SW480 (cell line): Measurements from ENCODE around the gene PIM3.
"Not testable (repeated sequence)": the region's sequence is repeated elsewhere in the genome, so short reads cannot be mapped to it uniquely, and the experiment has no call there.

Experiments used
- DNase-seq: peaks from one replicate; pipeline ENCODE4 v3.0.0-alpha.2; 2016; ENCODE audit warnings: low spot score

PIM3 gene

DNA sequence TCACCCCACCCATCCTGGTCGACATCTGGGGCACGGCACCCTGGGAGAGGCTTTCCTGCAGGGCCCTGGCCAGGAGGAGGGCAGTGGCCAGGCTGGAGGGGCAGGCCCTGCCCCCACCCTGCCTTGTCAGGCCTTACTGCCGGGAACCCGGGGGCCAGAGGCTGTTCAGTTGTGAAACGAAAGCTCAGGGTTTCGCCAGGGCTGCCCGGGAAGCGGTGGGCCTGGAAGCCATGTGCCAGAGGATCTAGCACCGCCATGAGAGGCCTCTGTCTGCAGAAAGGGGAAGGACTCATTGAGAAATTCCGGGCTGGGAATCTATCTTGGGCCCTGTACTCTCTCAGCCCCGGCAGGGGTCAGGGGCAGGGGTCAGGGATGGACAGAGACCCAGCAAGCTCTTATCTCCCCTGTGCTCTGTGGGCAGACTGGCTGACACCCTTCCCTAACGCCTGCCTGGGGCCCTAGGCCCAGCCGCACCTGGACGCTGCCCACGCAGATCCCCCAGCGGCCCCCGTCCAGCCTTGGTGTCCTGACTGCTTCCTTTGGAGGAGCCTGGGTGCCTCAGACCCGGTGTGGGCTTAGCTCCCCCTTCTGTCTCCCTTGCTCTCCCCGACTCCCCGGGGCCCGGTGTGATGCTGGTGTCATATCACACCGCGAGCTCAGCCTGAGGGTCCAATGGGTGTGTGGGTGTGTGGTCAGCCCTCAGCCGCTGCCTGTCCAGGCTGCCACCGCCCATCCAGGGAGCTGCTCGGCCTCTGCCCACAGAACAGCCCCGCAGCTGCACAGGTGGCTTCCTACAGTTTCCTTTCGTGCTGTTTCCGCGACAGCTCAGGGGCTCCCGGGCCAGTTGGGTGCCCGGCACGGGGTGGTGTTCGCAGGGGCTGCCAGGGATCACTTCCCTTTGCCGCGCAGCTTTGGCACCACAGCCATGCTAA, 6.5 kb downstream of the PIM3 start:
- peak; percentile 59 for DNase-seq

DNA sequence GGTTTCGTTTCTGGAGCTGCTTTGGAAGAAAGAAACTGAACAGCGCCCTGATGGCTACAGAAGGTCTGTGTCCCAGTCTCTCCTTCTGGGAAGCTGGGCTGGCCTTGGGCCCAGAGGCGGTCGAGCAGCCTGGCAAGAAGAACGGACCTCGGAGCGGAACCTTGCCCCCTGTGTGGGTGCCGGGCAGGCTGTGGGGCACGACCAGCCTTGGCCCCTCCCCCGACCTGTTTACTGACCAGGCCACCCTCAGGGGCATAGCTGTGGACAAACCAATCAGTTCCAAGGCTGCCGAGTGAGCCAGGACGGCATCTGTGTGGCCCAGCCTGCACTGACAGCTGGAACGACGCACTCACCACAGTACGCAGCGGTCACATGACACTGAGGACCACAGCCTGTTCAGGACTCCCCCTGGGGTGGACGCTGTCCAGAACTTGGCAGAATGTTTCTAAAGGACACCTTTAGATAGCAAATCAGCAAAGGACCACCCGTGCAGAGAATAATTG, 7.2 kb downstream of the PIM3 start:
- DNase-seq = no peak

DNA sequence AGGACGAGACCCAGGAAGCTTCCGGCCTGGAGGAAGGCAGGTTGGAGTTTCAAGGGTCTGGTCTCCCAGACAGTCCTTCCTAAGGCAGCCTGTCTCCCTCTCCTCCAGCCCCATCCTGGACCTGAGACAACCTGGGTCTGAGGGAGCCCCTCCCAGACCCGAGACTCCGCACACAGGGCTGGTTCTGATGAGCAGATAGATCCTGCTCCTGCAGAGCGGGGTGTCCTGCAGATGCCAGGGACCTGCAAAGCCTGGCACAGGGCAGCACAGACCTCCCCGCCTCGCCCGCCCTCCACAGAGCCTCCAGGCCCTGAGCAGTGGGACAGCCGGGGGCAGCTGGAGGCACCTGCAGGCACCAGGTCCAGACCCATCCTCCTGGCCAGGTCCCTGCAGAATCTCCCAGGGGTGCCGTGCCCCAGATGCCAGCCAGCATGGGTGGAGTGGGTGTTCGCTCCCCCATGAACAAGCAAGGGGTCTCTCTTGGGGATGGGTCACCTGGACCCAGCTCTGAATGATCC, 7.8 kb downstream of the PIM3 start:
- no peak for DNase-seq

DNA sequence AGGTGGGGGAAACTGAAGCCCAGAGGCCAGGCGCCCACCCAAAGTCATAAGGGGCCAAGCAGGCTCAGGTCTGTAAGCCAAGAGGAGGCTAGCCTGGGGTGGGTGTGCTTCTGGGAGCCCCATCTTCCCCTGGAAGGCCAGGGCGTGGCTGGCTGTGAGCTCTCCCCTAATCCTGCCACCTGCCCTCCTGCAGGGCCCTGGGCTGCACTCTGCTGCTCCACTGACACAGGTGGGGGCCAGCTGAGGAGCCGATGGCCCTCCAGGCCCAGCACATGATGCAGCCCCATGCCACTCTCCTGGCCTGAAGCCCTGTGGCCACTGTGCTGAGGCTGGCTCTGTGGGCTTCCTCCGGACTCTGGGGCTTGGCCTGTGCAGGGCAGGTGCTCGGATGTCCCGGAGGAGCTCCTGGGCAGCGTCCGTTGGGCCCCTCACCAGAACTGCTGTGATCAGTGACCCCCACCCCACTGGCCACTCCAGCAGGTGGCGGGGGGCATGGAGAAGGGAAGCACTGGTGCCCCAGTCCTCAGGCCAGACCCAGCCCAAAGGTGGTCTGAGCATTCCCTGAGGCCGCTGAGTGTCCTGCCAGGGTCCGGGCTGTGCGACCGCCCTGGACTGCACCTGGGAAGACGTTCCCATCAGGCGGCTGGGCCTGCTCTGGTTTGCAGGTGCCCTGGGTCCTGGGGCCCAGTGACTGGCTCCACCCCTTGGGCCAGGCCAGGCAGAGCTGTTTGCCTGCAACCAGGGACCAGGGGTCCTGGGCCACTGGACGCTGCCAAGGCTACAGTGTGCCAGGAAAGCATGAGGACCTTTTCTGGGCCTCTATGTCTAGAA, 8.5 kb downstream of the PIM3 start:
- no peak for DNase-seq

DNA sequence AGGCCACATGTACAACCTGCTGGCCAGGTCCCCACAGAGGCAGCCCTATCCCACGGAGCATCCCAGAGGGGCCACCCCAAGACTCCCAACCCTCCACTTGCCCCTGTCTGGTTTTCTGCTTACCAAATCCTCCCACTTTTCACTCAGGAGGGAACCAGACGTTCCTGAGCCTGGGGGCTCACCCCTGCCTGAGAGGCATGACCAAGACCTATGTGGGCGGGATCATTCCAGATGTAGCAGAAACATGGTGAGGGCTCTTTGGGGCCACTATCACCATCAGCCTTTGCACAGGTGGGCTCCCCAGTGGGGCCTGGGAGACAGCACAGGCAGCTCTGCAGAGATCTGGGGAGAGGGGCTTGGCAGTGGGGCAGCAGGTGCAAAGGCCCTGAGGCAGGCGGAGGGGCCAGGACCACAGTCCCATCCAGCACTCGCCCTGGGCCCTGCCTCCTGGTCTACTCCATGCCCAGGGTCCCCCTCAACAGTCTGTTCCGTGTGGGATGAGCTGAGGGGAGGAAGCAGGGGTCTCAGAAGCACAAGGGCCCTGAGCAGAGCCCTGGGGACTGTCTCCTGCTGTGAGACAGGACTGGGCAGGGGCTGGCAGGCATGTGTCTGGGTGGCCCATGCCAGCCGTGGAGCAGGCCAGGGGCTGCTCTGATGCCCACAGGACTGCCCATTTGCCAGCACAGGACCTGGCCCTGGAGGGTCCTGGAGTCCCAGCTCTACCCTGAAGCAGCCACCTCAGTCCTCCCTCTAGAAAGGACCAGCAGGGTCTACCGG, 9.4 kb downstream of the PIM3 start:
- no peak for DNase-seq

DNA sequence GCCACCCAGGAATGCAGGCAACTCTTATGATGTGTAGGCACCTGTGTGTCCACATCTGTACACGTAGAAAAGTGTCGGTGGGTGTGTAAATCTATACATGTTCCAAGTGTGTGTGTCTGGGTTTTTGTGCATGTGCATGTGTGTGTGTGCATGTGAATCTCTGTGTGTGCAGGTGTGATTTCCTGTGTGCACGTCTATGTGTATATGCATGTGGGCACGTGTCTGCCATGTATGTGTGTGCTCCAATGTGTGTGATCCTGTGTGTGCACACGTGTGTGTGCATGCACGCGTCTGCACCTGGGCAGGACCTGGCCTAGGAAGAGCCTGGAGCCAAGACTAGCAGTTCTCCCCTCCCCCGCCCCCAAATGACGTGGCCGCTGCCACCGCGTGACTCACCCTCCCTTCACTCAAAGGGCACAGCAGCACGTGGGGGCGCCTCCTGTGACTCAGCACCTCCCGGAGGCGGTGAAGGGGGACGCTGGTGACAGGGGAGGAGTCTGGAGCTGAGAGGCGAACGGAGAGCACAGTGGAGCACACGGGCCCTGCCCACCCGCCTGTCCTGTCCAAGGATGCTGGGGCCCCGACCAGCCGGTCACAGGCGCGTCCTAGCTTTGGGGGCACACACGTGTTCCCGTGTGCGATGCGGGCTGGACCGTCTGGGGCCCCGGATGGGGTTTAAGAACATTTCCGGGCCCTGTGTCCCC, 10.1 kb downstream of the PIM3 start:
- DNase-seq = peak; percentile 99

DNA sequence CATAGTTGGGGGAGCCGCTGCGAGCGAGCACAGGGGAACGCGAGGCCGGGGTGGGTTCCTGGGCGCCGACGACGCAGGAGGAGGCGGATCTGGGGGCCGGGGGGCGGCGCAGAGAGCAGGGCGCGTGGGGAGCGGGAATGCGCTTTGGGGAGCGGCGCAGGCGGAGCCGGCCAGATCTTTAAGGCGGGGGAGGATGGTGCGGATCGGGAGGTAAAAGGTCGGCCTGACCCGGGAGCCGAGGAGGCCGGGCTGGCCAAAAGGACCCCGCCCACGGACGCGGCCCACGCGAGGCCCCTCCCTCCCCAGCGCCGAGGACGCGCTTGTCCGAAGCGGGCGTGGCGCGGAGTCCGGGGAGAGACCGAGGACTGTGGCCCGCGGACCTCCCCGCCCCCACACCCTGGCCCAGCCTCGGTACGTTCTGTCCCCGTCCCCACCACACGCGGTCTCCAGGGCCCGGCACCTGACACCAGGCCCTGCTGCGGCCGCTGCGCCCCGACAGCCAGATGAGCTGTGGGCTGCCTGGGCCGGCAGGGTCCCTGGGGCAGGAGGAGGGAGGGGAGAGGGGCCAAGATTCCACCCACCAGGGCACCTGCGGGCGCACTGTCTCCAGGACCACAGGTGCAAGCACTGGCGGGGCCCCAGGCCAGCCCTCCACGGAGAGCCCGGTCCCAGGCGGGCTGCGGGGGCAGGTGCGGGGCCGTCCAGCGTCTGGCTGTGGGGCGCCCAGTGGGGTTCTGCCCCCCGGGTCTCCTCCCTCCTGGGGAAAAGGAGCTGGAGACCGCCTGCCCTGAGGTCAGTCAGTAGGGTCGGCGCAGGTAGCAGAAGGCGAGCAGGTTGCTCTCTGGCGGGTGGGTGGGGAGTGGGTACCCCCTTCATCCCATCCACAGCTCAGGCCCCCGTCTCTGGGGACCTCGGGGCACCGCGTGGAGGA, 10.9 kb downstream of the PIM3 start:
- peak; percentile 79 for DNase-seq

DNA sequence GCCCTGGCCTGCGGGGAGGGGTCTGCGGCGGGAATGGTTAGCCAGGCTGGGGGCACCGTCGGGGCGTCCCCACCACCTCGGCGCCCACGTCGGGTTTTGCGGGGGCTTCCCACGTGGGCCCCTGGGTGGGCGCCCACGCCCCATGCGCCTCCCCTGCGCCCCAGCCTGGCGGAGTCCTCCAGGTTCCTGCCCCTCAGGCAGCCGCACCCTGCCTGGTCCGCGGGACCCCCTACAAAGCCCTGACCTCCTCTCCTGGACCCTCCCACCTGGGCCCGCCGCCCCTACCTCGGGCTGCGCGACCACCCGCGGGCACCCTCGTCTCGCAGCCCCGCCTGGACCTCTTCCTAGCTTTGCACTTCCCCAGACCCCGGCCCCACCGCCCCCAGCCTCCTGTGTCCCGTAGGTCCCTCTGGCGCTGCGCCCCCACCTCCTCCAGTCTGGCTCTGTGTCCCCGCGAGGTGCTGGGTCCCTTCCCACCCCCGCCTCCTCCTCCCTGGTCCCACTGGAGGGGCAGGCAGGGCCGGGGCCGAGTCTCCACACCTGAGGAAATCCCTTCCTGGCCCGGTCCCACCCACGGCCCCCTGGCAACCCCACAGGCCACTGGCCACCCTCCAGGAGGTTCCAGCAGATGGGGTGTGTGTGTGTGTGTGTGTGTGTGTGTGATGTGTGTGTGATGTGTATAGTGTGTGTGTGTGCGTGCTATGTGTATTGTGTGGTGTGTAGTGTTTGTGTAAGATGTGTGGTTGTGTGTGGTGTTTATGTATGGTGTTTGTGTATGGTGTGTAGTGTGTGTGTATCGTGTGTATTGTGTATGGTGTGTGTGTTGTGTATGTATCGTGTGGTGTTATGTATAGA, 11.8 kb downstream of the PIM3 start:
- DNase-seq = no peak

DNA sequence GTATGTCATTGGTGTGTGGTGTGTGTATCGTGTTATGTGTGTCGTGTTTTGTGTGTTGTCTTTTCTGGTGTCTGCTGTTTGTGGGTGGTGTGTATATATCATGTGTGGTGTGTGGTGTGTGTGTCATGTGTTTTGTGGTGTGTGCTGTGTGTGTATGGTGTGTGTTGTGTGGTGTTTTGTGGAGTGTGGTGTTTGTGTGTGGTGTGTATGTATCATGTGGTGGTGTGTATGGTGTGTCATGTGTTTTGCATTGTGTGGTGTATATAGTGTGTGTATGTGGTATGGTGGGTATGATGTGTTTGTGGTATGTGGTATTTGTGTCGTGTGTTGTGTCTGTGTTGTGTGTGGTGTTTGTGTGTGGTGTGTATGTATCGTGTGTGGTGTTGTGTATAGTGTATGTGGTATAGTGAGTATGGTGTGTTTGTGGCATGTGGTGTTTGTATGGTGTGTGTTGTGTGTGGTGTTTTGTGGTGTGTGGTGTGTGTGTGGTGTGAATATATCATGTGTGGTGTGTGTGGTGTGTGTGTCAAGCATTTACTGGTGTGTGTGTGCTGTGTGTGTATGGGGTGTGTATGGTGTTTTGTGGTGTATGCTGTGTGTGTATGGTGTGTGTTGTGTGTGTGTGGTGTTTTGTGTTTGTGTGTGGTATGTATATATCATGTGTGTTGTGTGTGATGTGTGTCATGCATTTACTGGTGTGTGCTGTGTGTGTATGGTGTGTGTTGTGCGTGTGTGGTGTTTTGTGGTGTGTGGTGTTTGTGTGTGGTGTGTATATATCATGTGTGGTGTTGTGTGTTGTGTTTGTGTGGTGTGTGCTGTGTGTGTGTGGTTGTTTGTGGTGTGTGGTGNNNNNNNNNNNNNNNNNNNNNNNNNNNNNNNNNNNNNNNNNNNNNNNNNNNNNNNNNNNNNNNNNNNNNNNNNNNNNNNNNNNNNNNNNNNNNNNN, 12.7 kb downstream of the PIM3 start:
- no peak for DNase-seq

DNA sequence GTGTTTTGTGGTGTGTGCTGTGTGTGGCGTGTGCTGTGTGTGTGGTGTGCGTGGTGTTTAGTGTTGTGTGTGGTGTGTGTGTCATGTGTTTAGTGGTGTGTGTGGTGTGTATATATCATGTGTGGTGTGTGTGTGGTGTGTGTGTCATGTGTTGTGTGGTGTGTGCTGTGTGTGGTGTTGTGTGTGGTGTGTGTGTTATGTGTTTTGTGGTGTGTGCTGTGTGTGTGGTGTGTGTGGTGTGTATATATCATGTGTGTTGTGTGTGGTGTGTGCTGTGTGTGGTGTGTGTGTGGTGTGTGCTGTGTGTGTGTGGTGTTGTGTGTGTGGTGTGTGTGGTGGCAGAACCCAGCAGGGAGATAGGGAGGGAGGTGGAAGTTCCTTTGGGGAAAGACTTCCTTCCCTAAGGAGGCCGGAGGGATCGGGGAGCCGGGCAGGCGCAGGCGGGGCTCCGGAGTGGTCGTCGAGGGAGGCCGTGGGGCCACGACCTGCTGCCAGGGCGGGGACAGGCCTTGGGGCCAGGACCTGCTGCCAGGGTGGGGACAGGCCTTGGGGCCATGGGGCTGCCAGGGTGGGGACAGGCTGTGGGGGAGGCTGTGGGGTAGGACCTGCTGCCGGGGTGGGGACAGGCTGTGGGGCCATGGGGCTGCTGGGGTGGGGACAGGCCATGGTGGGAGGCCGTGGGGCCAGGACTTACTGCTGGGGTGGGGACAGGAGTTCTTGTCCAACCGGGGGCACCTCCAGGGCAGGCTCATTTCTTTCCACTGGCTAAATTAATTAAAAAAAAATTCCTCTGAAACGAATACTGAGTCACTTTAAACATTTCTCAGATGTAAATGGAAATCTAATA, 15.2 kb downstream of the PIM3 start:
- no peak for DNase-seq

DNA sequence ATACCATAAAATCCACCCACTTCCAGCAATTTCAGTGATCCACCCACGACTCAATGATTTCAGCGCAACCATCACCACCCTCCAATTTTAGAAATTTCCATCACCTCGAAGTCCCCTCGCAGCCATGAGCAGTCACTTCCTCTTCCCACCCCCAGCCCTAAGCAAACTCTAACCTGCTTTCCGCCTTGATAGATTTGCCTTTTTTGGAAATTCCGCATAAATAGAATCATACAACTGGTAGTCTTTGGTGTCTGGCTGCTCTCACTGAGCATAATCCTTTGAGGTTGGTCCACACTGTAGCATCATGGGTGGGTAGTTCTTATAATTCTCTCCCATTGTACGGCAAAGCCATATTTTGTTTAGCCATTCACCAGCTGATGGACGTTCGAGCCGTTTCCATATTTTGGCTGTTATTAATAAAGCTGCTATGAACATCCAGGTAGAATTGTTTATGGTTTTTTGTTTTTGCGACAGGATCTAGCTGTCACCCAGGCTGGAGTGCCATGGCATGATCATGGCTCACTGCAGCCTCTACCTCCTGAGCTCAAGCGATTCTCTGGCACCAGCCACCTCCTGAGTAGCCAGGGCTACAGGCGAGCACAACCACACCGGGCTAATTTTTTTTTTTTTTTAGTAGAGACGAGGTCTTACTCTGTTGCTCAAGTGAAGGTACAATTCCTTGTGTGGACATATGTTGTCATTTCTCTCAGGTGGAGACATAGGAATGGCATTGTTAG, 16.0 kb downstream of the PIM3 start:
- no peak for DNase-seq

DNA sequence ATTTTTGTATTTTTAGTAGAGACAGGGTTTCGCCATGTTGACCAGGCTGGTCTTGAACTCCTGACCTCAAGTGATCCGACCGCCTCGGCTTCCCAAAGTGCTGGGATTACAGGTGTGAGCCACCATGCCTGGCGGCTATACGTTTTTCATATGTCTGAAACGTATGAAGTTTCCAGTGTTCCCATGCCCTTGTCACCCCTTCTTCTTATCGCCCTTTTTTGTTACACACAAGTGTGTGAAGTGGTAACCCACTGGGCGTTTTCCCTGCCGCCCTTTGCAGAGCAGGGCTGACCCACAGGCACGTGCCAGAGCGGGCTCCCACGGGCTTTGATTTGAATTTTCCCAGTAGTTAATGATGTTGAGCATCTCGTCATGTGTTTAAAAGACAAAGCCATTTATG, 17.0 kb downstream of the PIM3 start:
- no peak for DNase-seq

DNA sequence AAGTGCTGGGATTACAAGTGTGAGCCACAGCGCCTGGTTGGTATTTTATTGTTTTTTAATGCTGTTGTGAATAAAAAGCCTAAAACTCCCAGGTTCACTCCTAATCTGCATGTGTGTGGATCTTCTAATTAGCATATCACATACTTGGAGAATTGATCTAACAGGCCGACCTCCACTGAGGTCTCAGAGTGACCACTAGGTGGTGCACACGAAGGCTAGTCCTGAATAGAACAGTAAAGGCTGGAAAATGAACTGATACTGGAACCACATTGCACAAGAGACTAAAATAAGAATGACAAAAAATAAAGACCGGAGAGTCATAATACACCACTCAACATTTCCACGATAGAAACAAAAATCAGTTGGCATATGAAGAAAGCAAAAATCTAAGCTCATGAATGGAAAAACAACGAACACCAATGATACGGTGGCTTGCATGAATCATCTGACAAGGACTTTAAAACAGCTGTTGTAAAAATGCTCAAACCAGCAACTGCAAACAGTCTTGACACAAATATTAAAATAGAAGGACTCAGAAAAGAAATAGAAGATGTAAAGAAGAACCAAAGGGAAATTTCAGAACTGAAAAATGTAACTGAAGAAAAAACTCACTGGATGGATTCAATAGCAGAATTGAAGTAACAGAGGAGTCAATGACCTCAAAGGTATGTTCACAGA, 19.2 kb downstream of the PIM3 start:
- no peak for DNase-seq

DNA sequence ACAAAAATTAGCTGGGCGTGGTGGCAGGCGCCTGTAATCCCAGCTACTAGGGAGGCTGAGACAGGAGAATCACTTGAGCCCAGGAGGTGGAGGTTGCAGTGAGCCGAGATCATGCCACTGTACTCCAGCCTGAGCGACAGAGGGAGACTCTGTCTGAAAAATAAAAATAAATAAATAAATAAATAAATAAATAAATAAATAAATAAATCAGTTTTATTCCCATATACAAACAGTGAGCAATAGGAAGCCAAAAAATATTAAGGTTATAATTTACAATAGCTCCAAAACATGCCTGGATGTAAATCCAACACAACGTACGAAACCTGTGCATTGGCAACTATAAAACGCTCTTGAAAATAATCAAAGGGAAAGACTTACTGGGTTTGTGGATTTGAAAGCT, 21.2 kb downstream of the PIM3 start:
- DNase-seq = not testable (repeated sequence)

DNA sequence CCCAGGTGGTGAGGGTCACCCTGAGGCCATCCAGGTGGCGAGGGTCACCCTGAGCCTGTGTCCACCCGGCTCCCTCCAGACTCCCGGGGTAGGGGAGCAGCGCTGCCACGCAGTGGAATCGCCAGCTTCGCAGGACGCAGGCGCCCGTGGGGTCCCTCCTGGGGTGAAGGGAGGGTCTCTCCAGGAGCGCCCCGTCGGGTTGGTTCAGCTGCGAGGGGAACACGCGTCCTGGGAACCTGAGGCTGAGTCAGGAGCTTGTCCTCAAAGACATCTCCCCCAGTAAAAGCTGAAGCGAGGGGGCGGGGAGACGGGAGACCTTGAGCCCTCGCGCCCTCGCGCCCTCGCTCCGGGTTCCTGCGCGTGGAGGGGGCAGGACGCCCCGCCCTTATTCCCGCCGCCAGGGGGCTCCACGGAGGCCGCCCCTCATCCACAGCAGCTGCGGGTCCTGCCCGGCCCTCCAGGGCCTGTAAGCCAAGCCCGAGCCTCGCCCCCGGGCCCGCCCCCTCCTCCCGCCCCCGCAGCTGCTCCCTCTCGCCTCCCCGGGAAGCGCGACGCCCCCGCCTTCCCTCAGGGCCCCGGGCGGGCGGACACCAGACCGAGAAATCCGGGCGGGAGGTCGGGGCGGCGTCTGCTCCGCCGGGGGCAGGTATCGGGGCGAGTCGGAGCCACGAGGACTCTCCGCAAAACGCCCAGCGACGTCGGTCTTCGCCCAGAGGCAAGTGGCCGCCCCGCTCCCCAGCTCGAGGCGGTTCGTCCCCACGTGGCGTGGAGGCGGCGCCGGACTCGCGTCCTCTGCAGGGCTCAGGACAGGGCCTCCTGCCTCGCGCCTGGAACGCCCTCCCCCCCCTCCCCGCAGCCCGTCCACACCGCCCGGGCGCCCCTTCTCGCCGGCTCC, 22.8 kb downstream of the PIM3 start:
- DNase-seq = no peak
